CD4-positive, alpha-beta T cell treated with Interleukin-17A for 1 hour (primary cell): ENCODE measurements around the gene LPAR6.
"Not testable (repeated sequence)": the region's sequence is repeated elsewhere in the genome, so short reads cannot be mapped to it uniquely, and the experiment has no call there.

Experiments
- DNase-seq: peaks from one replicate; pipeline ENCODE4 v3.0.0-alpha.2; 2020

The LPAR6 gene, protein sequence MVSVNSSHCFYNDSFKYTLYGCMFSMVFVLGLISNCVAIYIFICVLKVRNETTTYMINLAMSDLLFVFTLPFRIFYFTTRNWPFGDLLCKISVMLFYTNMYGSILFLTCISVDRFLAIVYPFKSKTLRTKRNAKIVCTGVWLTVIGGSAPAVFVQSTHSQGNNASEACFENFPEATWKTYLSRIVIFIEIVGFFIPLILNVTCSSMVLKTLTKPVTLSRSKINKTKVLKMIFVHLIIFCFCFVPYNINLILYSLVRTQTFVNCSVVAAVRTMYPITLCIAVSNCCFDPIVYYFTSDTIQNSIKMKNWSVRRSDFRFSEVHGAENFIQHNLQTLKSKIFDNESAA

GRCh38 chr13:48412881-48413351, at the start of gene LPAR6:
Gene LPAR6, minus strand, starts transcription at chr13:48413113. Its CDS starts 690 bp downstream, at chr13:48412423.
- DNase-seq, result peak; percentile 77

DNA sequence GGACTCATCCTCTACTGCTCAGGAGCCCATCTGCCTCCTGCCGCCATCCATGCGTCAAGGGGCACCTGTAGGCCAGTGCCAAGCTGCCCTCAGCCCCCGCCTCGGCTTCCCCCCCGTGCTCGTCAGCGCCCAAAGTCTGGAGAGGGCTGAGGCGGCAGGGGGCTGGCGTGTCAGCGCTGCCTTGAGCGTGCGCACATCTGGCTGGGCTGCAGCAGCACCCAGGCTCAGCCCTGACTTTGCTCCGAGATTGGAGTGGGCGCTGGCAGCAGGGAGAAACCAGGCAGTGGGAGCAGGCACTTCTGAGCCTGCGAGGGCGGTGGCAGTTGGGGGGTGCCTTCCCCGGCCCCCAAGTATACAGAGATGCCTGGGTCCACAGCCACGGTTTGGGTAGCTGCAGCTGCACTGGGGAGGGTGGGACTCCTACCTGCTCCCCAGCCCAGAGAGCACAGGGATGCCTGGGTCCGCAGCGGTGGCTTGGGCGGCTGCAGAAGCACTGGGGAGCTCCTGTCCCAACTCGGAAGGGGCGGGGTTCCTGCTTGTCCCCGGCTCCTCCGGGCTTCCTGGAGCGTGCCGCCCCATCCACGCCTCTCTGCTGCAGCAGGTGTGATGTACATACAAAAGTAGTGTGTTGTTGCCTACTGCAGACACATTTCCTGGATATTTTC, 44.8 kb upstream of the LPAR6 start:
- DNase-seq, result no peak

DNA sequence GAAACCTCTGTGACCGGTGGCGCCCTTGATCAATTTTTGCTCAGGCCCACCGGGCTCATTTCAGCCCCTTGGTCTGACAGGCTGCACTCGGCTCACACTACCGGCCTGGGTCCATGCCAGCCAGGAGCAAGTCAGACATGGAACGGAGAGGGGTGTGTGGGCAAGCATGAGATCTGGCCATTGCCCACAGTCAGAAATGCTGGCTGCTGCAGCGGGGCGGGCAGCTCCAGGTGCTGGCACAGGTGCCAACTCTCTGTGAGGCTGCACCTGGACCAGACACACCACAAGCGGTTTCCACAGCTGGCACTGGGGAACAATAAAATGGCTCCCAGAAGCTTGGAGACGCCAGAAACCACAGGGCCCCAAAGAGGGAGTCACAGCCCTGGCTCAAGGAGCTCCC, 43.6 kb upstream of the LPAR6 start:
- no peak for DNase-seq

- DNase-seq, result not testable (repeated sequence)
Observed at GRCh38 chr13:48451196-48451595, 38.3 kb upstream of the LPAR6 start.

DNA sequence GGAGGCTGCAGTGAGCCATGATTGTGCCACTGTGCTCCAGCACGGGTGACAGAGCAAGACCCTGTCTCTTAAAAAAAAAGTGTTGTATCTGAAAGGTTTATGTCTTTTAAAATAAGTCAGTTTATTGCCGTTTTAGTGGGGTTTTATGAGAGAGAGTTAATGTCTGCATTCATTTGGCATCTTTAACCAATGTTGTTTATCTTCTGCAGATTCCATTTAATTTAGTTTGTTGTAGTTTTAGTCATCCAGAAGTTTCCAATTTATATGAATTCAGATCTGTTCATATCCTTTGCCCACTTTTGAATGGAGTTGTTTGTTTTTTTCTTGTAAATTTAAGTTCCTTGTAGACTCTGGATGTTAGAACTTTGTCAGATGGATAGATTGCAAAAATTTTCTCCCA, 36.7 kb upstream of the LPAR6 start:
- no peak for DNase-seq

- DNase-seq, result no peak
Observed at GRCh38 chr13:48448959-48449614, 36.2 kb upstream of the LPAR6 start.

DNA sequence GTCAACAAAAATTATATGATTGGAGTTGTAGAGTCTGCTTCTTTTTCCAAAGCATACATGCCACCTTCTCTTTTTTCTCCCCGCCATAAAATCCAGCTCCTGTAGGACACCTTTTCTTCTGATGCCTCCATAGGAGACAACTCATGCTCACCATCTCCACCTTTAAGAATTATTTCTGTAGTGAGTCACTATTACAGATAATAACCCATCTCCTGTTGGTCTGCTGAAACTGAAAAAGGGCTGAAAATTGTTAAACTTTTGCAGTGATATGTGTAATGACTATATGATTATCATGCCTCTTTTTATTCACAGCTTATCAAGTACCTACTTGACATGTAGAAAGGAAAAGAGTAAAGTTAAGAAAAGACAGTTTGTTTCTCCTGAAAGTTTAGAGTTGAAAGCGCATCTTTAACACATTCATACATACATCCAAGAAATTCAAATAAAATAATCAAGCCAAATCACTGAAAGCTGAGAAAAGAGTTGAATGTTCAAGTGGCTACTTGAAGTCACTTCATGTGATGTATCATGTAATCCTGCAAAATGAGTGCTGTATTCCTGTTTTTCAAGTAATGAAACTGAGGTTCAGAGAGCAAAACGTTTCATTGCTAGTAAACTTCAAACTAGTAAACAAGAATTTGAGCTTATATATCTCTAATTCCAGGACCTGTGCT, 35.5 kb upstream of the LPAR6 start:
- DNase-seq, result no peak

- no peak for DNase-seq
Observed at GRCh38 chr13:48446464-48446863, 33.6 kb upstream of the LPAR6 start.

- DNase-seq, result peak; percentile 33
Observed at GRCh38 chr13:48443442-48444208, 30.7 kb upstream of the LPAR6 start.

GRCh38 chr13:48437371-48437770, 24.5 kb upstream of the LPAR6 start:
- no peak for DNase-seq

DNA sequence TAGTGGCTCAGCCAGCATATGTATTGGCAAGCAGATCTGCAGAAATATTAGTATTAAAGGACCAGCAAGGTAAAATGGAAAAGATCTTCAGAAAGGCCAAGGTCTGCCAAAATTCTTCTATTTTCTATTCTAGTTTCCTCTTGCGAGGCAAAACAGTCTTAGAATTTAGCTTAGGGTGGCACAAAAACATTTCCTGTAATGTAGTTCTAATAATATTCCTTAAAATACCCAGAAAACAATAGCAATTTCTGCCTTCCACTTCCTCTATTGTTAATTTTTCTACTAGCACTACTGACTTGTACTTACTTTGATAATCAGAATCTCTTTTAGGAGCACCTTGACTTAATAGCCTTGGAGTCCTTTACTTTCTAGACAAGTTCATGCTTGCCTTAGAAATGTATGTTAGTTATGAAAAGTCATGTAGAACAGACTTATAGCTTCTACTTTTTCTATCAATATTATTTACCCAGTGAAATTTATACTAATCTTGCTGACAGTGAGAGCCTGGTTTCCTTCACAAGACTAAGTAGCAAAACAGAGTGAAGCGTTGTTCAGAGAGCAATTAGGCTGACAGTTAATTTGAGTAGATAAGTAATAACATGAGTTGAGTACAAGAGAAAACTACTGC, 23.9 kb upstream of the LPAR6 start:
- DNase-seq, result no peak

- DNase-seq, result no peak
Observed at GRCh38 chr13:48434200-48434599, 21.3 kb upstream of the LPAR6 start.

GRCh38 chr13:48431987-48432615, 19.2 kb upstream of the LPAR6 start:
- DNase-seq, result no peak

- DNase-seq, result no peak
Observed at GRCh38 chr13:48431431-48431830, 18.5 kb upstream of the LPAR6 start.

DNA sequence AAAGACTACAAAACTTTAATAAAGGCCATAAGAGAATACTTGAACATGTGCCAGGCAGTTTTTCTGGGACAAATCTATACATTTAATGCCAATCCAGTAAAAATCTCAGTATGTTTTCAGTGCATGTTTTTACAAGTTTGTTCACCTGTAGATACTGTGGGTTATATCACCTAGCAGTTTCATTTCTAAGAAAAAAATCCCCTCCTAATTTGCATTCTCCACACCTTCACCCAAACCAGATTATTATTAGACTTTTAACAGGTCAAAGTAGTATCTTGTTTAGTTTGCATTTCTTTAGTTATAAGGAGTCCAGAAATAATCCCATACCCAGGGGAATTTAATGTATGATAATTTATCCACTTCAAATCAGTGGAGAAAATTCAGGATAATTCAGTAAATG, 17.0 kb upstream of the LPAR6 start:
- DNase-seq, result no peak

DNA sequence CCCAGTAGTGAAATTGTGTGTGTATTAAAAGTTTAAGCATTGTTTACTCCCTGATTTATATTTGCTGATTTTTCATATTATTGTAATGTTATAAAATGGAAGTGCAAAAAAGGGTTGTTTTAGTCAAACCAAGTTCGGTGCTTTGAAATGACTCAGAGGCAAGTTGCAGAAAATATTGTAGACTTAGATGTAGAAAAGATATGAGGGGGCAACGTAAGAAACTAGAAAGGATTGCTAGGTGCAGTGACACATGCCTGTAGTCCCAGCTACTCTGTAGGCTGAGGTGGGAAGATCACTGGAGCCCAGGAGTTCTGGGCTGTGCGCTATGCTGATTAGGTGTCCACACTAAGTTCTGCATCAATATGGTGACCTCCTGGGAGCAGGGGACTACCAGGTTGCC, 16.1 kb upstream of the LPAR6 start:
- no peak for DNase-seq

DNA sequence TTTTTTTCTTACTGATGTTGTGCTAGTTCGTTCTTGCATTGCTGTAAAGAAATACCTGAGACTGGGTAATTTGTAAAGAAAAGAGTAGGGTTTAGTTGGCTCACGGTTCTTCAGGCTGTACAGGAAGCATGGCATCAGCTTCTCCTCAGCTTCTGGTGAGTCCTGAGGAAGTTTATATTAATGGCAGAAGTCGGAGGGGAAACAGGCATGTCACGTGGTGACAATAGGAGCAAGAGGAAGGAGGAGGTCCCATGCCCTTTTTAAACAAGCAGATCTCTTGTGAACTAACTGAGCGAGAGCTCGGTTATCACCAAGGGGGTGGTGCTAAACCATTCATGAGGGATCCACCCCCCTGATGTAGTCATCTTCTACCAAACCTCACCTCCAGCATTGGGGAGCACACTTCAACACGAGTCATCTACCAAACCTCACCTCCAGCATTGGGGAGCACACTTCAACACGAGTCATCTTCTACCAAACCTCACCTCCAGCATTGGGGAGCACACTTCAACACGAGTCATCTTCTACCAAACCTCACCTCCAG, 13.9 kb upstream of the LPAR6 start:
- not testable (repeated sequence) for DNase-seq

GRCh38 chr13:48426052-48426451, 13.1 kb upstream of the LPAR6 start:
- no peak for DNase-seq

- DNase-seq, result no peak
Observed at GRCh38 chr13:48424212-48424611, 11.3 kb upstream of the LPAR6 start.

DNA sequence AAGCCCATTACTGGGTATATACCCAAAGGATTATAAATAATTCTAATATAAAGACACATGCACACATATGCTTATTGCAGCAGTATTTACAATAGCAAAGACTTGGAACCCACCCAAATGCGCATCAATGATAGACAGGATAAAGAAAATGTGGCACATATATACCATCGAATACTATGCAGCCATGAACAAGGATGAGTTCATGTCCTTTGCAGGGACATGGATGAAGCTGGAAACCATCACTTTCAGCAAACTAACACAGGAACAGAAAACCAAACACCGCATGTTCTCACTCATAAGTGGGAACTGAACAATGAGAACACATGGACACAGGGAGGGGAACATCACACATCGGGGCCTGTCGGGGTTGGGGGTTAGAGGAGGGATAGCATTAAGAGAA, 9.1 kb upstream of the LPAR6 start:
- DNase-seq, result not testable (repeated sequence)

- no peak for DNase-seq
Observed at GRCh38 chr13:48415516-48415915, 2.6 kb upstream of the LPAR6 start.
